ENCODE data around the gene TMEM200A. TPM values are rescaled to one million over a fixed set of nuclear protein-coding genes. Genes with fewer than 3 reads are reported as not detected.

The TMEM200A gene
- total and polyA plus RNA-seq, 2 donors (not counting 3 experiments of a cell fraction or from before 2014, with no cell fraction given), result 0.58 to 0.75 TPM

- Histone ChIP-seq H2AFZ (ENCODE audit: low read depth, low read length) (no peak overlapping the region), H3K9ac (replicated peaks; ENCODE audit: extremely low read depth, insufficient read depth, low read length) (no peak overlapping the region), H3K27me3 (ENCODE audit: control insufficient read depth in 2 of 2, insufficient read depth in 2 of 2, low read length in 2 of 2) (peaks cover 8 to 12% of the 10 kb centered on the region in 2 experiments), H3K4me2 (ENCODE audit: insufficient read depth, low read length) (no peak overlapping the region), H4K20me1 (replicated peaks; ENCODE audit: control insufficient read depth, extremely low read depth, insufficient read depth, low read length) (no peaks in the 10 kb centered on the region), H3K4me3 (replicated peaks in 1 of 3; ENCODE audit: insufficient read depth in 1 of 3, low read depth in 1 of 3, low read length in 3 of 3) (no peak overlapping the region), H3K27ac (ENCODE audit: insufficient read depth, low read depth, low read length) (no peak overlapping the region), H3K9me3 (replicated peaks; ENCODE audit: control insufficient read depth, insufficient read depth, low read length) (no peaks in the 10 kb centered on the region), H3K9me1 (replicated peaks; ENCODE audit: control insufficient read depth, extremely low read depth, insufficient read depth, low read length) (no peaks in the 10 kb centered on the region), H3K4me1 (ENCODE audit: control insufficient read depth, extremely low read depth, insufficient read depth, low read length) (peaks cover 6% of the 10 kb centered on the region), H3K36me3 (ENCODE audit: control insufficient read depth in 2 of 2, extremely low read depth in 1 of 2, insufficient read depth in 2 of 2, low read length in 2 of 2) (no peaks in the 10 kb centered on the region), H3K79me2 (ENCODE audit: control insufficient read depth, insufficient read depth, low read length) (no peaks in the 10 kb centered on the region)
- TF ChIP-seq GATA2 (IDR thresholded peaks at IDR 0.05; ENCODE audit: insufficient read depth, insufficient read length, low read depth, low read length) (no peak), MAX (IDR thresholded peaks at IDR 0.05; ENCODE audit: insufficient read depth, insufficient read length) (no peak), JUN (IDR thresholded peaks at IDR 0.05; ENCODE audit: borderline replicate concordance, insufficient read depth, insufficient read length, low read depth) (no peak), FOS (IDR thresholded peaks at IDR 0.05; ENCODE audit: borderline replicate concordance, insufficient read depth, low read length) (no peak), POLR2A (IDR thresholded peaks at IDR 0.05; ENCODE audit: low read depth, low read length) (no peak), POLR2AphosphoS5 (IDR thresholded peaks at IDR 0.05; ENCODE audit: insufficient read depth, low read depth, low read length) (no peak), CTCF (IDR thresholded peaks at IDR 0.05; ENCODE audit: extremely low read depth in 1 of 2, insufficient read depth in 1 of 2, low read depth in 1 of 2, low read length in 2 of 2) (no peak), EZH2 (IDR thresholded peaks at IDR 0.05; ENCODE audit: borderline replicate concordance, low read depth, low read length, severe bottlenecking) (no peak), MYC (IDR thresholded peaks at IDR 0.05; ENCODE audit: low read depth, low read length) (no peak)
- no peak for DNase-seq (ENCODE audit: low read depth, low spot score)
- POLR2A ChIA-PET, result no interaction called here
- FAIRE-seq, result no peak
- dilution Hi-C loops (cut with MboI; ENCODE audit: extremely low pct_ligation_motif_present, low sequenced_read_pairs) (no loop called here), intact Hi-C loops (cut with micrococcal nuclease) (no loop called here)
- no TSS peak for BruUV-seq (replicated peaks)
- CTCF ChIA-PET, result no interaction called here
These were observed 3.7 kb upstream of the TMEM200A start for GRCh38 chr6:130362128-130362527.

Data from endothelial cell of umbilical vein (primary cell).